ENCODE results near the gene LMBR1L.

DNA sequence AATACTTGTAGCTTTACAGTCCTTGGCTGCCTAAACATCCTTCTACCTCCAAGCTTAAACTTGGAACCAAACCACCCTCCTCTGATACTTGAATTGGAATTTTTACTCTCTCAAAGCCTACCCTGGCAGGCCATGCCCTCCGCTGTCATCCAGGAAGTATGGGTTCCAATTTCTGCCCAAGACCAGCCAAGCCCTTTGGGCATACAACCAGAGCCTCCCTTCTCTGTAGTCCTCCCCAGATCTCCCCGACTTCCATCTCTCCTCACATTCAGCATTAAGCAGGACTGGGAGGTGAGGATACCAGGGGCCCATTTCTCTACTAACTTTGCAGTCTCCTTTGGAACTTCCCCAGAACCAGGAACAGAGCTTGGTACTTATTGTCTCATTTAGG lies 15.7 kb downstream of the LMBR1L start:
- TF ChIP-seq, protein P1, sequence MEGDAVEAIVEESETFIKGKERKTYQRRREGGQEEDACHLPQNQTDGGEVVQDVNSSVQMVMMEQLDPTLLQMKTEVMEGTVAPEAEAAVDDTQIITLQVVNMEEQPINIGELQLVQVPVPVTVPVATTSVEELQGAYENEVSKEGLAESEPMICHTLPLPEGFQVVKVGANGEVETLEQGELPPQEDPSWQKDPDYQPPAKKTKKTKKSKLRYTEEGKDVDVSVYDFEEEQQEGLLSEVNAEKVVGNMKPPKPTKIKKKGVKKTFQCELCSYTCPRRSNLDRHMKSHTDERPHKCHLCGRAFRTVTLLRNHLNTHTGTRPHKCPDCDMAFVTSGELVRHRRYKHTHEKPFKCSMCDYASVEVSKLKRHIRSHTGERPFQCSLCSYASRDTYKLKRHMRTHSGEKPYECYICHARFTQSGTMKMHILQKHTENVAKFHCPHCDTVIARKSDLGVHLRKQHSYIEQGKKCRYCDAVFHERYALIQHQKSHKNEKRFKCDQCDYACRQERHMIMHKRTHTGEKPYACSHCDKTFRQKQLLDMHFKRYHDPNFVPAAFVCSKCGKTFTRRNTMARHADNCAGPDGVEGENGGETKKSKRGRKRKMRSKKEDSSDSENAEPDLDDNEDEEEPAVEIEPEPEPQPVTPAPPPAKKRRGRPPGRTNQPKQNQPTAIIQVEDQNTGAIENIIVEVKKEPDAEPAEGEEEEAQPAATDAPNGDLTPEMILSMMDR (conservative IDR thresholded peaks at IDR 0.05; ENCODE audit: low read depth, low read length), result no peak
- no peak for TF ChIP-seq EZH2 (IDR thresholded peaks at IDR 0.05; ENCODE audit: borderline replicate concordance, low read depth, low read length, poor library complexity, severe bottlenecking)

Measured in A673 (cell line).